Right lung (tissue), 5 donors: Measurements from ENCODE around the gene AGBL5. TPM values are rescaled to one million over a fixed set of nuclear protein-coding genes. Genes with fewer than 3 reads are reported as not detected.
A peak's percentile ranks its signal among the peaks of the same experiment; 100 is the strongest.

Experiments
- DNase-seq, 2 donors: peaks; one replicate each; pipeline ENCODE4 v3.0.0-alpha.2; 2013
- polyA plus RNA-seq, 5 donors: library from polyadenylated mRNA; unstranded; fragments of 120-200 nt; gene quantifications; one replicate each; pipeline versions ENCODE4 v1.2.1 to v1.2.3, GENCODE V29; 2013; ENCODE audit warnings: inconsistent platforms in 1 of 5, low replicate concordance in 1 of 5; ENCODE audit not compliant: insufficient read length in 5 of 5, insufficient read depth in 1 of 5

The AGBL5 gene
- polyA plus RNA-seq, 5 donors: 45.6 to 55.3 (median 53.8) TPM

DNA sequence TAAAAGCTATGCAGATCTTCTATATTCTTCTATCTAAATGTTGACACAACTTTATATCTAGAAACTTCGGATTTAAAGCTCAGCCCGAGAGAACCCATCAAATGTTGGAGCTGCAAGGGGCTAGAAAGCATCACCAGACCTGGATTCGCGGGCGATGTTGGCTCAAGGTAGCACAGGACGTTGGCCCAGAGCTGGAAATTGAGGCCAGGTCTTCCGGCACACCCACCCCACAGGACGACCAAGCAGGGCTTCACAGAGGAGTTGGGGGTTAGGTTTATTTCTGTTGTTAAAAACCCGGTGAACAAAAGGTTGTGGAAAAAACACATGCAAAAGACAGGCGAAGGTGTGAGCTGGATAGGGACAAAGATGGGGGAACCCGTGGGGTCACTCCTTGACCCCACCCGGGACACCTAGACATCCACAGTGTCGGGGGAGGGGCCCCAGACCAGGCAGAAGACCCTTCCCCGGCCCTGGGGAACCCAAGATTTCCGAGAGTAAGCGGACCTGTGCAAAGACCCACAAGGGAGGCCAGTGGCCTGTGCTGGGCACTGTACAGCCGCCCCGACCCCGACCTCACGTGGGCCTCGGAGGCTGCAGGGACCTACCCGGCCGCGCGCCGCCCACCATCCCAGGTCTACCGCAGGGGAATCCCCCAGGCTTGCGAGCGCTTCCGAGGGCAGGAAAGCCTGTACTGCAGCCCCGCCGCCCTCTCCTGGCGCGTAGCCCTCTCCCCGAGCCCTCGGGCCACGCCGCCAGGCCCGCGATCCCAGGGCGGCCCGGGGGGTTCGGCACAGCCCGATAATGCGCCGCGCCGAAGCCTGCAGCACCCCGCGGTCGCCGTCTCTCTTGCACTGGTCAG, 1.8 kb upstream of the AGBL5 start:
- DNase-seq: no peak

DNA sequence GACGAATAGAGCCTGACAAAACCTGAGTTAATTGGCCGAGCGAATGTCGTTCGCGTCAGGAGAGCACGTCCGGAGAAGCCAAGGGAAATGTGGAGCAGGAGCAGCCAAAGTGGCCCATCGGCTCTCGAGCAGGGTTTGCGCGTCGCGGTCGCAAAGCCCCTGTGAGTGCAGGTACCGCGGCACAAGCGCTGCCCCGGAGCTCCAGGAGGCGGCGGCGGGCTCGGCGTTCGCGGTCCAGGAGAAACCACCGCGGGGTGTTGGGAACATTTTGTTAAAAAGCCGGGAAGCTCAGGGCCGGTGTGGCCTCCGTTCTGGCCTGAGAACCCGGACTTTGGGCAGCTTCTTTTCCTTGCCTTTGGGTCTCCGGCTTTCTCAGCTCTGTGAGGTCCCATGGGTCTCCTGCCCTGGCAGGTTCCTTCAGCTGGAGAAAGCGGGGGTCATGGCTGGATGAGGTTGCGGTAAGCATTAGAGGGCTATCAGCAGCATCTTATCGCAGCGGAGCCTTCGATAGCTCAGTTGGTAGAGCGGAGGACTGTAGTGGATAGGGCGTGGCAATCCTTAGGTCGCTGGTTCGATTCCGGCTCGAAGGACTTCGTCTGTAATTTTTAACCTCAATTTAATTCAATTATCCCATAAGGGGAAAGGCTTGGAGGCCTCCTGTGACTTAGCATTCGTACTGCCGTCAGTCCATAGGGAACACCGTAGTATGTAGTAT, 1.0 kb upstream of the AGBL5 start:
- DNase-seq: peak; percentile 91 to 95

DNA sequence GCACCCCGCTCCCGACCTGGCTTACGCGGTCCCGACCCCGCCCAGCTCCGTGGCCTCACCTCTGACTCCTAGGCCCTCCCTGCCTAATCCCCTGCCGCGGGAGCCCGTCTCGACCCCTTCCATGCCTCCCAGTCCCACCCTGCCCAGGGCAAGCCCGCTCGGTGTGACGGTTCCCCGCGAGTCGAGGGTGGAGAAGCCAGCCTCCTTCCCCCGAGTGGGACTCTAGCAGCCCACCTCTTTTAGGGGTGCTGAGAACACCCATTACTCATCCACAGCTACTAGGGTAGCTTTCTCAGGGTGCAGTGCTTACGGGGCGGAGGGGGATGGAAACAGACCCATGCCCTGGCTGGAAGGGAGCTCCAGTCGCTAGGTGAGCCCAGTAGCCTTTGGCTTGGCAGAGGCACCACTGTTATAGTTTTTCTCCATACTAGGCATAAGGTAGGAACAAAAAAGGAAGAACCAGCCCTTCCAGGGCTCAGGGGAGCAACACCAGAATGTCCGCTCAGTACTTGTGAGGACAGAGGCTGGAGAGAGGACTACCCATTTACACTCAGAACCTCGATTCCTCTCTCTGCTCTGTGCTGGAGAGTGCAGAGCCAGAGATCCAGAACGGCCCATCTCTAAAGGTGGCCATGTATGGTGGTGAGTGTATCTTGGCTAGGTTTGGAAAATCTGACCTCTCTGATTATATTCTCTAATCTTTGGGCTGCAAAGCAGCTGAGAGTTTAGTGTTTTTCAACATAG, 606 bp downstream of the AGBL5 start:
- no peak for DNase-seq

DNA sequence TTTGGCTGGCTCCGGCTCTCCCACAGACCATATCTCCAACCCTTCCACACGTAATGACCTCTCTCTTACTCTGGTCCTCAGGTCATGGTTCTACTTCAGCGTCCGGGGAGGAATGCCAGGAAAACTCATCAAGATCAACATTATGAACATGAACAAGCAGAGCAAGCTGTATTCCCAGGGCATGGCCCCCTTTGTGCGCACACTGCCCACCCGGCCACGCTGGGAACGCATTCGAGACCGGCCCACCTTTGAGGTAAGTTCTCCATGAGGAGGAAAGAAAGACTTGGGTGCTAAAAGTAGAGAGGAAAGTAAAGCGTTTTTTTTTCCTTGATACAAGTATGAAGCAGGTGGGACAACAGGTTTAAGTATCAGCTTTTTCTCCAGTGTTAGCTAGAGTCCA, 1.9 kb downstream of the AGBL5 start:
- DNase-seq: no peak

DNA sequence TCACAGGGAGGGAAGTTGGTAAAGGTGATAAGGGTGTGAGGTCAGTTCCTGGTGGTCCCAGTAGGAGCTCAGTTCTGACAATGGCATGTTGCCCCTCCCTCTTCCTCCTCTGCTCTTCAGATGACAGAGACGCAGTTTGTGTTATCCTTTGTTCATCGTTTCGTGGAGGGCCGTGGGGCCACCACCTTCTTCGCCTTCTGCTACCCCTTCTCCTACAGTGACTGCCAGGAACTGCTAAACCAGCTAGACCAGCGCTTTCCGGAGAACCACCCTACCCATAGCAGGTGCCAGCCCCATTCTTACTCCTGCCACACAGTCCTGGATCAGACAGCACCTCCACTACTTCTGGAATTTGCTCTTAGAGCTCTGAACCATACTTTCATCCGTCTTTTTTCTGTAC, 2.3 kb downstream of the AGBL5 start:
- no peak for DNase-seq

DNA sequence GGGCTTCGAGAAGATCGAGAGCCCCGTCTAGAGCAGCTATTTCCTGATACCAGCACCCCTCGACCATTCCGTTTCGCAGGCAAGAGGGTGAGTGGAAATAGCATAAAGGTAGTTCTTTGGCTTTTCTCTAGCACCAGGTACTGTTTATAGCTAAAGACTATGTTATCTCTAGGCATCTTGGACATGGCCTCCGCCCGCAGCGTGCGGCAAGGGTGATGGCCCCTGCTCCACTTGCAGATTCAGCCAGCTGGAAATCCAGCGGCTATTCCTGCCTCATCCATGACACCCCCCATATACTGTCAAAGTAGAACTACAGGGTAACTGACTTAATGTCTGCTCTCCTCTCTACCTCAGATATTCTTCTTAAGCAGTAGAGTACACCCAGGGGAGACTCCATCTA, 3.3 kb downstream of the AGBL5 start:
- DNase-seq: no peak

DNA sequence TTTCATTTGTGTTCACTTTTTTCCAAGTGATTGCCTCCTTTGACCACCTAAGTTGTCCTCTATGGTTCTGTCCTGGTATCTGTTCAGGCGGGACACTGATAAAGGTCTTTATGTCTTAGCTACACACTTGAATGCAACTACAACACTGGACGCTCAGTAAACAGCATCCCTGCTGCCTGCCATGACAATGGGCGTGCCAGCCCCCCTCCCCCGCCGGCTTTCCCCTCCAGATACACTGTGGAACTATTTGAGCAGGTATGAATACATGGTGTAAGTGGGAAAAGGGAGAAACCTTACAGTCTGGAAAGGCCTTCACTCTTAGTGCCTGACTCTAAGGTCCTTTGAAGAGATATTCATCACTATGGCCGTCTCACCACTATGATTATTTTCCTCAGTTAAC, 5.7 kb downstream of the AGBL5 start:
- no peak for DNase-seq

DNA sequence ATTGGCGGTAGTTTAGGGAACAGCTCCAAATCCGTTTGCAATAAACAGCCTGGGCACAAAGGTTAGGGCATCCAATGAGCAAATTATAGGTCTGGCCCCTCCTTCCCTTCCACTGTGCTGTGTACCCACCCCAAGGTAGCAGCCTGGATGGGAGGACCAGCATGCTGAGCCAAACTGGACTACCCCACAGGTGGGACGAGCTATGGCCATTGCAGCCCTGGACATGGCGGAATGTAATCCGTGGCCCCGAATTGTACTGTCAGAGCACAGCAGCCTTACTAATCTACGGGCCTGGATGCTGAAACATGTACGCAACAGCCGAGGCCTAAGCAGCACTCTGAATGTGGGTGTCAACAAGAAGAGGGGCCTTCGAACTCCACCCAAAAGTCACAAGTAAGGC, 6.7 kb downstream of the AGBL5 start:
- no peak for DNase-seq

DNA sequence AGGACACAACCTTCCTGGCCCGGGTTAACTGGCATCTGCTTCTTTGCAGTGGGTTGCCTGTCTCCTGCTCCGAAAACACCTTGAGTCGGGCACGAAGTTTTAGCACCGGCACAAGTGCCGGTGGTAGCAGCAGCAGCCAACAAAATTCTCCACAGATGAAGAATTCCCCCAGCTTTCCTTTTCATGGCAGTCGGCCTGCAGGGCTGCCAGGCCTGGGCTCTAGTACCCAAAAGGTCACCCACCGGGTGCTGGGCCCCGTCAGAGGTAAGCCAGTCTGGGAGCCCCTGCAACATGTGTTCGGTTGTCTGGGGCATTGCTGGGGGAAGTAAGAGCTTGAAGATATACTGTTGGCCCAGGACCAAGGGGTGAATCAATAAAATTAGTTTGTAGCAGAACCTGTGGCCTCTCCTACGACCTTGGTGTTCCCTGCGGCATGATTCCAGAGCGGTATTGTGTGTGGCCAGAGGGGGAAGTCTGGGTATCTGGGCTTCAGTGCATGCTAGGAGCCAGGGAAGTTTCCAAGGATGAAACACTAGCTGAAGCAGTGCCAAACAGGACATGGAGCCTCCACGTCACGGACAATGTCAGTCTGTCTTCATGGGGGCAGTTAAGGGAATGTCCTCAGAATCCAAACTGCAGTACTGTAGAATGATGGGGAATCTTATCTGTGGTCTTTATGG, 7.8 kb downstream of the AGBL5 start:
- no peak for DNase-seq

DNA sequence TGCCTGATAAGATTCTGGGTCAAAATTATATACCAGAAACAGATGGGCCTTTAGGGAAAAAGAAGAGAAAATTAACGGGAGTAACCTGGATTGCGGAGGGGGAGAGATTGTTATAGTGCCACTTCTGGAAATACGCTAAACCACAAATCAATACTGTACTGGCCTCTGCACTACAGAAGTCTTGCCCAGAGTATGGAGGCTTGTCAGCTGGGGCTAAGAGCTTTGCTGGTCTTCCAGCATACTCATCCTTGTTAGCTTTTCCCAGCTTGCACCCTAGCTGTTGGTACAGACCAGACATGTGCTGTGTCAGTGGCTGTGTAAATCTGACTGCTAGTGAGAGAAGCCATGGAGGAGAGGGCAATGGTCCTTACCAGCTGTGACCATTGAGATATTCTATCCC, 8.9 kb downstream of the AGBL5 start:
- no peak for DNase-seq

DNA sequence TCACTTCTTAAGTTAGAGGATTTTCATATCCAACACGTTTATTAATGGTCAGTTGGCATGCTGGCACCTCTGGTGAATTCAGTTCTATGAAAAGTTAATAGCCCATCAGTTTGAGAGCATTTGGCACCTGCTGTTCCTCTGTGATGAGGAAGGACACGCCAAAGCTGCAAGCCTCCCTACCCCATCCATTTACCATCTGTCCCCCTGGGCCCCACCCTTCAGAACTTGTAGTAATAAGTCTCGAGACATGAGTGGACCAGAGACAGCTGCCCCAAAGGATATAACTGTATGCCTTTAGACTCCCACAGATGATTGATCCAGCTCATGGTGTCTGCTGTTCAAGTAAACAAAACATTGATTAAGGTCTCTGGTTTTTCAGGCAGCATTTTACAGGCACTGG, 13.7 kb downstream of the AGBL5 start:
- no peak for DNase-seq

DNA sequence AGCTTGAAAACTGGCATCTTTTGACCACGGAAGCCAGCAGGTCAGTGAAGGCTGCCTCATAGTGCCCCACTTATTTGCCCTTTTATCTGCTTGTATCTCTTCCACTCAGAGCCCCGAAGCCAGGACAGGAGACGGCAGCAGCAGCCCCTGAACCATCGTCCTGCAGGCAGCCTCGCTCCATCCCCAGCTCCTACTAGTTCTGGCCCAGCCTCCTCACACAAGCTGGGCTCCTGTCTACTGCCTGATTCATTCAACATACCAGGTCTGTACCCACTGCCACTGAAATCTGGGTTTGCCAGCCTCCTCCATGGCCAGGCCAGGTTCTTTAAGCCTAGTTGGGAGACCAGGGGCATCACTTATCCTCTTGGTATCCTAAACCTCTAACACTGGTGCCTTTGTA, 15.9 kb downstream of the AGBL5 start:
- DNase-seq: no peak

DNA sequence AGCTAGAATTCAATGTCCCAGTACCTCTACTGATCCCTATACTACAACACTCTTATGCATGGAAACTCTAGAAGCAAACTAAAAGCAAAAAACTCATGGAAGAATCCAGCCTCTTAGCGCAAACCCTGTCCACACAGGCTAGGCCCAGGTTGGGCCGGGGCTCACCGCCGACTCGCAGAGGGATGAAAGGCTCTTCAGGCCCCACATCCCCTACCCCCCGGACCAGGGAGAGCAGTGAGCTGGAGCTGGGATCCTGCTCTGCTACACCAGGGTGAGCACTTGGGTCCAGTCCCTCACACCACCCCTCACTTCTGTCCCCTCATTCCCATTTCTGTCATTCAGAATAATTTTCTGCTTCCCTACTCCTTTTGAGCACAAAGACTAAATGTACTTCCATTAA, 18.0 kb downstream of the AGBL5 start:
- no peak for DNase-seq

DNA sequence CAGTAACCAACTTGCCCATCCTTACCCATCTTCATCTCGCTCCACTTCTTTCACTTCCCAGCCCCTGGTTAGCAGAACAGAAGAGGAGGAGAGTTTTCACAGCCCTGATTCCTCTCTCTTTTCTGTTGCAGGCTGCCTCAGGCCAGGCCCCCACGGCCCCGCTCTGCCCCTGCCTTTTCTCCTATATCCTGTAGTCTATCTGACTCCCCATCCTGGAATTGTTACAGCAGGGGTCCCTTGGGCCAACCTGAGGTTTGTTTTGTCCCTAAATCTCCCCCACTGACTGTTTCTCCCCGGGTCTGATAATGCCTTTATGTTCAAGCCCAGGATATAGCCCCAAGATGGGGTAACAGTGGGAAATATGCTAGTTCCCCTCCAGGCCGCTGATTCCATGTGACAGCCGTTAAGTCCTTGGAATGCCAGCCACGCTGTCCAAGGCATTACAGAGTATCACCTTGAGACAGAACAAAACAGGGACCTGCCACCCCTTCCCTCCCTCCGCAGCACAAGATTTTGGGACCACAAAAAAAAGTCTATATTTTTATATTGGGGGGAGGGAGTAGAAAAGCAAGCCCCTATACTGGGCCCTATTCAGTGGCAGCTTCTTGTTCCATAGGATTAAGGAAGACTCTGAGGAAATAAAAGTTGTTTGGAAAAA, 18.6 kb downstream of the AGBL5 start:
- DNase-seq: no peak

DNA sequence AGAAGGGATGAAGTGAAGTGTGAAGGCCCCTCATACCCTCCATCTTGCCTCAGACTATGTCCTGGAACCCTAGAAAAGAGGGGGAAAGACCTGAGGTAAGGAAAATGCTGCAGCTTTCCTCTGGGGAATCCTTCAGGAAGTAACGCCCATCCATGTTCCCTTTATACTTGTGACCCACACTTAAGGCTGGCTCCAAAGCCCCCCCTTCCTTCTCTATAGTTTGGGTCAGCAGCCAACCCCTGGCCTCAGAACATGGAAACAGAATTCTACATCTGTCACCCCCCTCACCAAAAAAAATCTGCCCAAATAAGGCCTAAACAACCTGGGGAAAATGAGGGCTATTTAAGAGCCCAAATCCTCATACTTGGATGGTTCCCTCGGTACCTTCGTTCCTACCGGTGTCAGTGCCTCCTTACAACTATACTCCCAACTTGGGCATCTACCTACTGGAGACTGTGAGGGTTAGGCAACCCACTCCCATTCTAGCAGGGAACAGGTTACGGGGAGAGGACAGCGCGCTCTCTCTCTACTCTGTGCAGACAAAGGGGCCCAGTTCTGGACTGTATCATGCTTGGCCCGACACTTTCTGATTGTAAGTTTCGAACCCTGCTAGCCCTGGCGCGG, 19.3 kb downstream of the AGBL5 start:
- no peak for DNase-seq

DNA sequence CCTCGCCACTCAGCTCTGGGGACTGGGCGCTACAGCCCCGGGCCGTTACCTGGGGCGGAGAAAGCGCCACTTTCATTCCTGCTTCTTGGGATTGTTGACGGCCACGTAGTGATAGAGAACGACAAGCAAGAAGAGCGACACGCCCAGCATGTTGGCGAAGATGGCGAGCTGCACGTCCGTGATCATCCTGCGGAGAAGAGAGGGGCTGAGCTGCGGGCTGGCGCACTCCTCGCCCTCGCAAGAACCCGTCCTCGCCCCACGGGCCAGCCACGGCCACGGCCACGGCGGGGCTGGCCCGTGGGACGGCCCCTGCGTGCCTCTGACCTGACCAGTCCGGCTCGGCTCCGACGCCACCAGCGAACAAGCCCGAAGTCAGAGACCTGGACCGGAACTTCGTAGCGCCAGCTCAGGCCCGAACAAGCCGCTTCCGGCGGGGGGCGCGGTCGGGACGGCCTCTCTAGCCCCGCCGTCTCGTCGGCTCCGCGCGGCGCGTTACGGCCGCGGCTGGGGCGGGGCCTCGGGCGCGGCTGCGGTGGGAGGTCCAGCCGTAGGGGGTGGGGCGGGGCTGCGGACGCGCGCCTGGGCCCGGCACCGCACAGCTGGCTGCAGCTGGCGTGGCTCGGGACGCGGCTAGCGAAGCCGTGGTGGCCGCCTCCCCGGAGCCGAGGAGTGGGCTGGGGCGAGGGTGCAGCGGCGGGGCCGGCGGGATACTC, 20.0 kb downstream of the AGBL5 start, which contains the start of gene OST4:
OST4 (minus strand) TSS at position 378 of the 713 bp plus-strand sequence.
- DNase-seq: peak; percentile 95 to 96

DNA sequence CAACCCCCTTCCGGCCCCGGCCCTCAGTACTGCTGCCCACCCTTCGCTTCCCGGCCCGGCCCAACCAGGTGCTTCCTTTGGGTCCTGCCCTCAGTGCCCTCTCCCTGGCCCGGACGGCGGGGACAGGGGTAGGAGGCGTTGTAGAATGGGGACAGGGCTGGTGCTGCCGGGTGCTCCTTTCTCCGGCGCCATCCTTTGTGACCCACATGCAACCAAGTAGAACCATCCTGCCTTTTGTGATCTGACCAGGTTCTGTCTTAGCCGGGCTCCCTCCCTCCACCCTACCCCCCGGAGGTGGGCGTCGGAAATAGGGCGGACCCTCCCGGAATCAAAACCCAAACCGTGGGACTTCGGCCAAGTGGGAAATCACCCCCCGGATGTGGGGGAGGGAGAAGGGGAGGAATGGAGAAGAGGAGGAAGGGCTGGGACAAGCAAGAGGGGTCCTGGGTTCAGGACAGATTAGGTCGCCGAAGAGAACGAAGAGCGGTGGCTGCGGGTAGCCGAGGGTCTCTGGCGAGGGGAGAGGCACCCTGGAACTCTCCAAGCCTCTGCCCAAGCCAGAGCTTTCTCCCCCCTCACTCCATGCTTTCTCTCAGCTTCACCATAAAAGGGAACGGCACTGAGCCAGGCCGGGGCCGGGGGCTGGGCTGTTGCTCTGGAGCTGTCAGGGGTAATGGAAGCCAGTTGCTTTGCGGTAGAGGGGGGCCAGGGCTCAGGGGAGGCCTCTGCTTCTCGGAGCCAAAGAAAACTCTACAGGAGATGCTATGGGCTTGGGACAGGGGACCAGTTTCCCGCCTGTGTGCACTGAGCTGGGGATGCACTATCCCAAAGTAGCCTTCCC, 20.7 kb downstream of the AGBL5 start:
- DNase-seq: peak; percentile 93 to 96

DNA sequence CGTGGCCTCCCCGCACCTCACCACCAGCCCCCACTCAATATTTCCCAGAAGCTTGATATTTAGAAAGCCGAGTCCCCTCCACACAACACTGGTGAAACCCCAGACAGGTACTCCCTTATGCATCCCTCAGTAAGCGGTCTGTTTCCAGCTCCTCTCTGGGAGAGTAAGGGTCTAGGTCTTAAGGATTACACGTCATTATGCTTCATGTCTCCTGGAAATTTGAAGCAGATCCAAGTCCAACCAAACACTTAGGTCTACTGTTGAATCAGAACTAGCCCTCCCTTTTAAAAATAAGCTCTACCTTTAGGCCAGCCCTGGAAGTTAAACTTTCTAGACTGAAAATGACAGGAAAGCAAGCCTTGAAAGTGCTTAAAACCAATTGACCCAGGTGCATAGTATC, 21.5 kb downstream of the AGBL5 start:
- no peak for DNase-seq

DNA sequence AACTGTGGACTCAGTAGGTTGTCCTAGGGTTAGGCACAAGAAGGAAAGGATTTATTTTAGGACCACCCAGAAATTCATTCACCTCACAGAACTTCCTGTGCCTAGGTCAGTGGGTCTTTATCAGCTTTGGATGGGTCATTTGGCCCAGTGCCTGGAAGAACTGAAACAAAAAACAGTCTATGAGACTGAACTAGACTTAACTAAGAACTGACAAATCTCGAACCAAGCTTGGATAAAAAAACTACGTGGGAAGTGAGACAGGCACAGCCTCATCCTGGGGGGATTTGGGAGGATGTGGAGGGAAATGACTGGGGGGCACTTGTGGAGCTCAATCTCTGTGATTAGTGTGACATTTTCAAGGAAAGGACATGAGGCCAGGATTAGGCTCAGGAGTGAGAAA, 22.3 kb downstream of the AGBL5 start:
- DNase-seq: no peak
